H54 (cell line): Measurements from ENCODE around the gene COL9A1.

ENCODE experiments used
- DNase-seq: peaks from one replicate; pipeline ENCODE4 v3.0.0; 2011; ENCODE audit warnings: low spot score, mixed read lengths; ENCODE audit not compliant: insufficient read length
- FAIRE-seq: peaks from 3 replicates; lab custom pipeline; 2011; peaks lifted over from hg19 to GRCh38; lab: Jason Lieb, UNC
- POLR2A ChIP-seq: IDR thresholded peaks from 2 replicates; pipeline ENCODE4 v1.6.1; 2011; ENCODE audit warnings: low read depth, mild to moderate bottlenecking, low read length

Gene COL9A1

GRCh38 chr6:70274338-70274737 lies 28.5 kb downstream of the COL9A1 start:
- no peak for TF ChIP-seq POLR2A
- FAIRE-seq = no peak
- DNase-seq = no peak

- FAIRE-seq = no peak
- TF ChIP-seq POLR2A = no peak
- DNase-seq = no peak
These were observed 30.8 kb downstream of the COL9A1 start for GRCh38 chr6:70272071-70272470.

GRCh38 chr6:70270287-70271005 lies 32.4 kb downstream of the COL9A1 start:
- no peak for DNase-seq
- FAIRE-seq = no peak
- TF ChIP-seq POLR2A = no peak

GRCh38 chr6:70266142-70266541 lies 36.7 kb downstream of the COL9A1 start:
- TF ChIP-seq POLR2A = no peak
- FAIRE-seq (no peak), DNase-seq (no peak)

GRCh38 chr6:70264306-70264705 lies 38.6 kb downstream of the COL9A1 start:
- TF ChIP-seq POLR2A = no peak
- FAIRE-seq = no peak
- no peak for DNase-seq

GRCh38 chr6:70258483-70258882 lies 44.4 kb downstream of the COL9A1 start:
- FAIRE-seq = no peak
- no peak for TF ChIP-seq POLR2A
- DNase-seq = no peak

- no peak for TF ChIP-seq POLR2A
- no peak for DNase-seq
- no peak for FAIRE-seq
These were observed 45.1 kb downstream of the COL9A1 start for GRCh38 chr6:70257768-70258273.

GRCh38 chr6:70254784-70255183 lies 48.1 kb downstream of the COL9A1 start:
- TF ChIP-seq POLR2A = no peak
- DNase-seq (no peak), FAIRE-seq (no peak)

- TF ChIP-seq POLR2A = no peak
- no peak for FAIRE-seq
- DNase-seq = no peak
These were observed 49.0 kb downstream of the COL9A1 start for GRCh38 chr6:70253923-70254322.

- no peak for TF ChIP-seq POLR2A
These were observed 50.3 kb downstream of the COL9A1 start for GRCh38 chr6:70252604-70253003.

GRCh38 chr6:70246118-70246517 lies 56.8 kb downstream of the COL9A1 start:
- TF ChIP-seq POLR2A = no peak
- FAIRE-seq = no peak

More at GRCh38 chr6:70252604-70253003, 50.3 kb downstream of the COL9A1 start:
- no peak for DNase-seq
- no peak for FAIRE-seq

GRCh38 chr6:70241991-70242420 lies 60.9 kb downstream of the COL9A1 start:
- TF ChIP-seq POLR2A = no peak
- no peak for FAIRE-seq
- no peak for DNase-seq

More at GRCh38 chr6:70246118-70246517, 56.8 kb downstream of the COL9A1 start:
- DNase-seq = no peak

- DNase-seq (no peak), FAIRE-seq (no peak)
- TF ChIP-seq POLR2A = no peak
These were observed 61.9 kb downstream of the COL9A1 start for GRCh38 chr6:70241031-70241430.

GRCh38 chr6:70236343-70236742 lies 66.5 kb downstream of the COL9A1 start:
- FAIRE-seq = no peak

More at GRCh38 chr6:70236343-70236742, 66.5 kb downstream of the COL9A1 start:
- TF ChIP-seq POLR2A = no peak
- no peak for DNase-seq
